DOHH2 (cell line): ENCODE measurements around the gene TOR1AIP2.

Experiments used
- CTCF ChIP-seq: fragments of 200-600 bp; sonication (generic); IDR thresholded peaks from one replicate; pipeline ENCODE4 v1.5.1; 2014; ENCODE audit warnings: antibody characterized with exemption, mild to moderate bottlenecking, low read depth, low read length; ENCODE audit not compliant: poor library complexity, severe bottlenecking
- EZH2phosphoT487 ChIP-seq: fragments of 200-600 bp; sonication (generic); IDR thresholded peaks from 2 replicates; pipeline ENCODE4 v1.6.1; 2017; ENCODE audit warnings: borderline replicate concordance, mild to moderate bottlenecking, antibody characterized with exemption, low read length, moderate library complexity, mixed read lengths

- TF ChIP-seq CTCF = peak; percentile 96
- no peak for TF ChIP-seq EZH2phosphoT487
Measured at GRCh38 chr1:179809506-179810366, 67.9 kb downstream of the TOR1AIP2 start.
